Measurements from ENCODE around the gene POU3F1. TPM values are rescaled to one million over a fixed set of nuclear protein-coding genes. Genes with fewer than 3 reads are reported as not detected.

Gene POU3F1
- total RNA-seq, 1 experiment from 2014 or later: 5.8 TPM

GRCh38 chr1:38082769-38083263, 36.2 kb upstream of the POU3F1 start:
- Histone ChIP-seq H3K14ac (ENCODE audit: insufficient read depth, low read length) (no peak overlapping the region), H3K27ac (ENCODE audit: insufficient read length, low read depth, low read length) (no peak overlapping the region), H4K91ac (ENCODE audit: insufficient read length, low read depth, low read length) (no peak overlapping the region), H3K79me2 (ENCODE audit: insufficient read depth, low read length) (no peaks in the 10 kb centered on the region), H3K56ac (ENCODE audit: insufficient read length, low read depth, low read length) (no peak overlapping the region), H2BK15ac (ENCODE audit: low read depth, low read length) (no peak overlapping the region), H2BK12ac (ENCODE audit: insufficient read length, low read depth, low read length) (no peak overlapping the region), H3K4me1 (ENCODE audit: insufficient read depth, low read length) (peaks cover 6% of the 10 kb centered on the region; the same call in 1 of the 2 replicates), H3K27me3 (ENCODE audit: insufficient read depth, low read length) (no peaks in the 10 kb centered on the region), H3K23ac (ENCODE audit: insufficient read length, low read depth, low read length) (no peak overlapping the region), H4K8ac (replicated peaks; ENCODE audit: insufficient read length, low read depth, low read length) (no peak overlapping the region), H3K18ac (ENCODE audit: insufficient read length, low read depth, low read length) (no peak overlapping the region), H4K5ac (ENCODE audit: insufficient read length, low read depth, low read length) (no peak overlapping the region), H3K9me3 (ENCODE audit: control insufficient read depth, low read depth, low read length) (no peaks in the 10 kb centered on the region), H2BK120ac (ENCODE audit: low read depth, low read length, poor library complexity, severe bottlenecking) (no peak overlapping the region), H3K79me1 (ENCODE audit: insufficient read depth, low read depth, low read length, poor library complexity, severe bottlenecking) (no peaks in the 10 kb centered on the region), H3K4me2 (ENCODE audit: insufficient read depth, insufficient read length, low read length) (no peak overlapping the region), H4K20me1 (ENCODE audit: control insufficient read depth, insufficient read depth, insufficient read length) (no peaks in the 10 kb centered on the region), H3T11ph (ENCODE audit: low read length) (no peak overlapping the region), H2BK5ac (ENCODE audit: insufficient read length, low read length) (no peak overlapping the region), H2AFZ (ENCODE audit: low read length) (no peak overlapping the region), H2AK5ac (ENCODE audit: insufficient read length, low read length) (no peak overlapping the region), H3K4ac (ENCODE audit: low read depth, low read length) (no peak overlapping the region), H3K23me2 (ENCODE audit: insufficient read length, low read depth, low read length, poor library complexity, severe bottlenecking) (no peaks in the 10 kb centered on the region), H3K9ac (ENCODE audit: extremely low read depth, insufficient read length, low read length) (no peak overlapping the region), H2BK20ac (ENCODE audit: low read depth, low read length, poor library complexity, severe bottlenecking) (no peak overlapping the region)
- peaks cover 25 to 32% of the 10 kb centered on the region in 2 experiments for H3K4me1 Mint-ChIP-seq
- no peak for DNase-seq
- H3K4me3 Mint-ChIP-seq: no peak overlapping the region
- peak overlapping the region in 2 of 3 experiments; percentile 9 to 62; a peak in 4 of 7 replicates for H3K27ac Mint-ChIP-seq
- WGBS (ENCODE audit: extremely low coverage, insufficient read length, low lambda C conversion rate): no CpG with 5 or more reads among the region's 3 CpGs
- no peaks in the 10 kb centered on the region for H3K27me3 Mint-ChIP-seq (ENCODE audit: low read depth)
- H3K9me3 Mint-ChIP-seq: no peaks in the 10 kb centered on the region
- no peak for TF ChIP-seq CTCF (conservative IDR thresholded peaks at IDR 0.05)
- H3K36me3 Mint-ChIP-seq (ENCODE audit: insufficient read depth in 1 of 3, low read depth in 3 of 3): peaks cover 1 to 4% (median 3%) of the 10 kb centered on the region in 3 experiments; a peak in 3 of 7 replicates

All from H9 (cell line).